WTC11 (cell line): ENCODE data around the gene MIPOL1. TPM values are rescaled to one million over a fixed set of nuclear protein-coding genes. Genes with fewer than 3 reads are reported as not detected.

ENCODE experiments used
- ATAC-seq: fragments of 200-7000 bp; cut with Tn5 transposase; 2 replicates; pipeline ENCODE4 v1.10.0; 2021; ENCODE audit warnings: mild to moderate bottlenecking, moderate library complexity
- CTCF ChIA-PET: fragments of 300-600 bp; sonication (Branson Sonifier 250); formaldehyde crosslinking; loops from one replicate; lab custom pipeline; 2021; ENCODE audit warnings: antibody characterized with exemption; lab: Charles Lee
- POLR2A ChIA-PET: fragments of 350-600 bp; sonication (Branson Sonifier 250); formaldehyde crosslinking; loops from one replicate; lab custom pipeline; 2021; ENCODE audit warnings: antibody characterized with exemption; lab: Charles Lee
- DNase-seq: peaks from one replicate; pipeline ENCODE4 v3.0.0; 2021; ENCODE audit warnings: low spot score
- H3K27ac Mint-ChIP-seq: 2 replicates; pipeline ENCODE4 v1.8.0; 2021; ENCODE audit warnings: mixed read lengths
- H3K27me3 Mint-ChIP-seq: 2 replicates; pipeline ENCODE4 v1.8.0; 2021; ENCODE audit warnings: low read depth, mild to moderate bottlenecking, moderate library complexity, mixed read lengths
- H3K36me3 Mint-ChIP-seq: 2 replicates; pipeline ENCODE4 v1.8.0; 2021; ENCODE audit warnings: mixed read lengths
- H3K4me1 Mint-ChIP-seq: 2 replicates; pipeline ENCODE4 v1.8.0; 2022; ENCODE audit warnings: mixed read lengths
- H3K4me3 Mint-ChIP-seq: 2 replicates; pipeline ENCODE4 v1.8.0; 2021; ENCODE audit warnings: mild to moderate bottlenecking, moderate library complexity, mixed read lengths
- H3K9me3 Mint-ChIP-seq: 2 replicates; pipeline ENCODE4 v1.8.0; 2021; ENCODE audit warnings: mixed read lengths
- AR ChIP-seq: fragments of 250-450 bp; sonication (Bioruptor Pico); IDR thresholded peaks from 2 replicates; pipeline ENCODE4 v1.9.0; 2021; ENCODE audit warnings: mild to moderate bottlenecking
- ATF1 ChIP-seq: sonication (generic); formaldehyde crosslinking; IDR thresholded peaks from 2 replicates; pipeline ENCODE4 v1.8.1; 2023; ENCODE audit warnings: mild to moderate bottlenecking, moderate library complexity, missing genetic modification reagents
- EMX1 ChIP-seq: fragments of 250-450 bp; sonication (Bioruptor Pico); IDR thresholded peaks from 2 replicates; pipeline ENCODE4 v1.8.0; 2021; ENCODE audit warnings: mild to moderate bottlenecking
- FOXJ3 ChIP-seq: sonication (generic); formaldehyde crosslinking; IDR thresholded peaks from 2 replicates; pipeline ENCODE4 v1.9.0; 2021; ENCODE audit warnings: missing genetic modification reagents, mild to moderate bottlenecking, borderline replicate concordance
- GTF2I ChIP-seq: fragments of 250-450 bp; sonication (Bioruptor Pico); conservative IDR thresholded peaks from 2 replicates; pipeline ENCODE4 v1.4.0; 2021; ENCODE audit warnings: mild to moderate bottlenecking
- JUN ChIP-seq: sonication (generic); formaldehyde crosslinking; IDR thresholded peaks from 2 replicates; pipeline ENCODE4 v1.8.0; 2023; ENCODE audit warnings: mild to moderate bottlenecking, missing genetic modification reagents
- KAT7 ChIP-seq: sonication (generic); formaldehyde crosslinking; IDR thresholded peaks from 2 replicates; pipeline ENCODE4 v1.8.1; 2023; ENCODE audit warnings: missing genetic modification reagents, mild to moderate bottlenecking, borderline replicate concordance
- MAX ChIP-seq: sonication (generic); formaldehyde crosslinking; IDR thresholded peaks from 2 replicates; pipeline ENCODE4 v1.8.0; 2022; ENCODE audit warnings: mild to moderate bottlenecking, missing genetic modification reagents
- NFATC4 ChIP-seq: fragments of 250-450 bp; sonication (Bioruptor Pico); IDR thresholded peaks from 2 replicates; pipeline ENCODE4 v1.9.0; 2021; ENCODE audit warnings: mild to moderate bottlenecking
- NR2C2 ChIP-seq: sonication (generic); formaldehyde crosslinking; IDR thresholded peaks from 2 replicates; pipeline ENCODE4 v1.8.0; 2022; ENCODE audit warnings: mild to moderate bottlenecking, missing genetic modification reagents
- OVOL2 ChIP-seq: fragments of 250-450 bp; sonication (Bioruptor Pico); IDR thresholded peaks from 2 replicates; pipeline ENCODE4 v1.9.0; 2021; ENCODE audit warnings: mild to moderate bottlenecking, borderline replicate concordance
- PRRX2 ChIP-seq: fragments of 250-450 bp; sonication (Bioruptor Pico); IDR thresholded peaks from 2 replicates; pipeline ENCODE4 v1.8.0; 2021; ENCODE audit warnings: mild to moderate bottlenecking
- TEAD1 ChIP-seq: sonication (generic); formaldehyde crosslinking; IDR thresholded peaks from 2 replicates; pipeline ENCODE4 v1.8.0; 2022; ENCODE audit warnings: mild to moderate bottlenecking, missing genetic modification reagents
- ZNF281 ChIP-seq: sonication (generic); formaldehyde crosslinking; IDR thresholded peaks from 2 replicates; pipeline ENCODE4 v1.8.0; 2023; ENCODE audit warnings: mild to moderate bottlenecking, missing genetic modification reagents
- ZNF317 ChIP-seq: sonication (generic); formaldehyde crosslinking; IDR thresholded peaks from 2 replicates; pipeline ENCODE4 v1.8.1; 2023; ENCODE audit warnings: low read depth, mild to moderate bottlenecking, moderate library complexity, missing genetic modification reagents, borderline replicate concordance
- ZNF416 ChIP-seq: fragments of 250-450 bp; sonication (Bioruptor Pico); IDR thresholded peaks from 2 replicates; pipeline ENCODE4 v1.9.0; 2021; ENCODE audit warnings: mild to moderate bottlenecking, inconsistent platforms
- total RNA-seq: library from RNA; stranded (reverse); gene quantifications from 3 replicates; pipeline ENCODE4 v1.2.3, GENCODE V29; 2021
- TF ChIP-seq, protein P1 (sequence below): sonication (generic); formaldehyde crosslinking; IDR thresholded peaks from 2 replicates; pipeline ENCODE4 v1.8.0; 2022; ENCODE audit warnings: mild to moderate bottlenecking, missing genetic modification reagents
- TF ChIP-seq, protein P2 (sequence below): sonication (generic); formaldehyde crosslinking; IDR thresholded peaks from 2 replicates; pipeline ENCODE4 v1.8.1; 2023; ENCODE audit warnings: mild to moderate bottlenecking, missing genetic modification reagents, moderate library complexity
- TF ChIP-seq, protein P3 (sequence below): sonication (generic); formaldehyde crosslinking; IDR thresholded peaks from 2 replicates; pipeline ENCODE4 v1.8.1; 2023; ENCODE audit warnings: mild to moderate bottlenecking, missing genetic modification reagents, moderate library complexity
- TF ChIP-seq, protein P4 (sequence below): sonication (generic); formaldehyde crosslinking; IDR thresholded peaks from 2 replicates; pipeline ENCODE4 v1.8.1; 2022; ENCODE audit warnings: mild to moderate bottlenecking, missing genetic modification reagents, moderate library complexity, borderline replicate concordance

MIPOL1 gene
- total RNA-seq, 1 experiment from 2014 or later: 13.1 TPM

- DNase-seq (no peak), ATAC-seq (no peak)
- peaks cover 100% of the 10 kb centered on the region for H3K27me3 Mint-ChIP-seq
- no peak overlapping the region for H3K27ac Mint-ChIP-seq
- H3K4me1 Mint-ChIP-seq: peaks cover 50% of the 10 kb centered on the region
- TF ChIP-seq ZNF281 (CRISPR knock-in tag) (no peak), ZNF416 (CRISPR knock-in tag) (no peak), ATF1 (CRISPR knock-in tag) (no peak), NR2C2 (CRISPR knock-in tag) (no peak), MAX (no peak), PRRX2 (CRISPR knock-in tag) (no peak), TEAD1 (CRISPR knock-in tag) (no peak), NFATC4 (CRISPR knock-in tag) (no peak), AR (CRISPR knock-in tag) (no peak), FOXJ3 (CRISPR knock-in tag) (no peak), EMX1 (no peak), GTF2I (CRISPR knock-in tag) (no peak), KAT7 (CRISPR knock-in tag) (no peak), ZNF317 (CRISPR knock-in tag) (no peak), JUN (CRISPR knock-in tag) (no peak), OVOL2 (CRISPR knock-in tag) (no peak)
- TF ChIP-seq, protein P1, sequence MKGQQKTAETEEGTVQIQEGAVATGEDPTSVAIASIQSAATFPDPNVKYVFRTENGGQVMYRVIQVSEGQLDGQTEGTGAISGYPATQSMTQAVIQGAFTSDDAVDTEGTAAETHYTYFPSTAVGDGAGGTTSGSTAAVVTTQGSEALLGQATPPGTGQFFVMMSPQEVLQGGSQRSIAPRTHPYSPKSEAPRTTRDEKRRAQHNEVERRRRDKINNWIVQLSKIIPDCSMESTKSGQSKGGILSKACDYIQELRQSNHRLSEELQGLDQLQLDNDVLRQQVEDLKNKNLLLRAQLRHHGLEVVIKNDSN (CRISPR knock-in tag): no peak
- TF ChIP-seq, protein P2, sequence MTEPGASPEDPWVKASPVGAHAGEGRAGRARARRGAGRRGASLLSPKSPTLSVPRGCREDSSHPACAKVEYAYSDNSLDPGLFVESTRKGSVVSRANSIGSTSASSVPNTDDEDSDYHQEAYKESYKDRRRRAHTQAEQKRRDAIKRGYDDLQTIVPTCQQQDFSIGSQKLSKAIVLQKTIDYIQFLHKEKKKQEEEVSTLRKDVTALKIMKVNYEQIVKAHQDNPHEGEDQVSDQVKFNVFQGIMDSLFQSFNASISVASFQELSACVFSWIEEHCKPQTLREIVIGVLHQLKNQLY (CRISPR knock-in tag): no peak
- TF ChIP-seq, protein P3, sequence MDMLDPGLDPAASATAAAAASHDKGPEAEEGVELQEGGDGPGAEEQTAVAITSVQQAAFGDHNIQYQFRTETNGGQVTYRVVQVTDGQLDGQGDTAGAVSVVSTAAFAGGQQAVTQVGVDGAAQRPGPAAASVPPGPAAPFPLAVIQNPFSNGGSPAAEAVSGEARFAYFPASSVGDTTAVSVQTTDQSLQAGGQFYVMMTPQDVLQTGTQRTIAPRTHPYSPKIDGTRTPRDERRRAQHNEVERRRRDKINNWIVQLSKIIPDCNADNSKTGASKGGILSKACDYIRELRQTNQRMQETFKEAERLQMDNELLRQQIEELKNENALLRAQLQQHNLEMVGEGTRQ: no peak
- TF ChIP-seq, protein P4, sequence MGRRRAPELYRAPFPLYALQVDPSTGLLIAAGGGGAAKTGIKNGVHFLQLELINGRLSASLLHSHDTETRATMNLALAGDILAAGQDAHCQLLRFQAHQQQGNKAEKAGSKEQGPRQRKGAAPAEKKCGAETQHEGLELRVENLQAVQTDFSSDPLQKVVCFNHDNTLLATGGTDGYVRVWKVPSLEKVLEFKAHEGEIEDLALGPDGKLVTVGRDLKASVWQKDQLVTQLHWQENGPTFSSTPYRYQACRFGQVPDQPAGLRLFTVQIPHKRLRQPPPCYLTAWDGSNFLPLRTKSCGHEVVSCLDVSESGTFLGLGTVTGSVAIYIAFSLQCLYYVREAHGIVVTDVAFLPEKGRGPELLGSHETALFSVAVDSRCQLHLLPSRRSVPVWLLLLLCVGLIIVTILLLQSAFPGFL (CRISPR knock-in tag): no peak
- peak overlapping the region; percentile 3 for H3K4me3 Mint-ChIP-seq
- H3K36me3 Mint-ChIP-seq: no peaks in the 10 kb centered on the region
- POLR2A ChIA-PET: no interaction called here
- CTCF ChIA-PET: interaction anchor here (0.7 to 2.3 kb wide), 3 partner anchors 9 to 1061 kb away, joined by 3 to 12 read pairs (median 4); partner anchors contain the start of genes FOXA1 and TTC6
- H3K9me3 Mint-ChIP-seq: no peaks in the 10 kb centered on the region
Measured at GRCh38 chr14:37585971-37586796, 388.4 kb downstream of the MIPOL1 start.
